ENCODE results near the gene COL2A1.

Gene COL2A1

DNA sequence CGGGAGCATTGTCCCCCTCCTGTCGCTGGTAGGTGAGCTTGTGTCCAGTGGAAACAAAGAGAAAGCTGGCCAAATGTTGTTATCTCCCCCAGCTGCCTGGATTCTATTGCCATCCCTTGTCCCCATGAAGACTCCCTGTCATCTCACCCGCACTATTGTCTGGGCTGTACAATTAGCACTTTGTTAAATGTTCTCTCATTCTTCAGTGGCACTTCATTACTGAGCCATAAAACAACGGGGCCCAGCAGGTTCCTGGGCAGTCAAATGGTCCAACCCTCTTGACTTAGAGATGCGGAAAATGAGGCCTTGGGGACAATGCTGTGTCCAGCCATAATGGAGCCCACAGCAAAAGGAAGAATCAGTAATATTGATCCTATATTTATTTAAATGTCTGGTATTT is 13.2 kb upstream of the COL2A1 start:
- H3K36me3 ChIP-seq (ENCODE audit: low read length), result no peaks in the 10 kb centered on the region
- no peaks in the 10 kb centered on the region for H3K79me2 ChIP-seq (ENCODE audit: insufficient read depth, low read length)
- no peaks in the 10 kb centered on the region for H4K20me1 ChIP-seq (ENCODE audit: low read depth, low read length)
- no peak overlapping the region for H3K27ac ChIP-seq (ENCODE audit: low read depth, low read length)
- no peaks in the 10 kb centered on the region for H3K27me3 ChIP-seq (ENCODE audit: low read length)
- no peaks in the 10 kb centered on the region for H3F3A ChIP-seq (ENCODE audit: insufficient read depth)
- H3K4me3 ChIP-seq (ENCODE audit: insufficient read depth, low read length, poor library complexity, severe bottlenecking), result no peak overlapping the region
- TF ChIP-seq, protein P1, sequence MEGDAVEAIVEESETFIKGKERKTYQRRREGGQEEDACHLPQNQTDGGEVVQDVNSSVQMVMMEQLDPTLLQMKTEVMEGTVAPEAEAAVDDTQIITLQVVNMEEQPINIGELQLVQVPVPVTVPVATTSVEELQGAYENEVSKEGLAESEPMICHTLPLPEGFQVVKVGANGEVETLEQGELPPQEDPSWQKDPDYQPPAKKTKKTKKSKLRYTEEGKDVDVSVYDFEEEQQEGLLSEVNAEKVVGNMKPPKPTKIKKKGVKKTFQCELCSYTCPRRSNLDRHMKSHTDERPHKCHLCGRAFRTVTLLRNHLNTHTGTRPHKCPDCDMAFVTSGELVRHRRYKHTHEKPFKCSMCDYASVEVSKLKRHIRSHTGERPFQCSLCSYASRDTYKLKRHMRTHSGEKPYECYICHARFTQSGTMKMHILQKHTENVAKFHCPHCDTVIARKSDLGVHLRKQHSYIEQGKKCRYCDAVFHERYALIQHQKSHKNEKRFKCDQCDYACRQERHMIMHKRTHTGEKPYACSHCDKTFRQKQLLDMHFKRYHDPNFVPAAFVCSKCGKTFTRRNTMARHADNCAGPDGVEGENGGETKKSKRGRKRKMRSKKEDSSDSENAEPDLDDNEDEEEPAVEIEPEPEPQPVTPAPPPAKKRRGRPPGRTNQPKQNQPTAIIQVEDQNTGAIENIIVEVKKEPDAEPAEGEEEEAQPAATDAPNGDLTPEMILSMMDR (IDR thresholded peaks at IDR 0.05; ENCODE audit: insufficient read depth, low read length, poor library complexity, severe bottlenecking), result no peak
- no peak for TF ChIP-seq EZH2phosphoT487 (conservative IDR thresholded peaks at IDR 0.05; ENCODE audit: low read length)
- H3K9ac ChIP-seq (ENCODE audit: low read length), result no peak overlapping the region
- no peak overlapping the region for H2AFZ ChIP-seq (ENCODE audit: low read depth, low read length, severe bottlenecking)
- H3K4me2 ChIP-seq (ENCODE audit: low read depth, low read length, poor library complexity, severe bottlenecking), result no peak overlapping the region
- H3K9me2 ChIP-seq (replicated peaks; ENCODE audit: insufficient read depth, low read length), result no peaks in the 10 kb centered on the region
- H3K9me3 ChIP-seq (ENCODE audit: insufficient read depth, low read length), result no peaks in the 10 kb centered on the region

DNA sequence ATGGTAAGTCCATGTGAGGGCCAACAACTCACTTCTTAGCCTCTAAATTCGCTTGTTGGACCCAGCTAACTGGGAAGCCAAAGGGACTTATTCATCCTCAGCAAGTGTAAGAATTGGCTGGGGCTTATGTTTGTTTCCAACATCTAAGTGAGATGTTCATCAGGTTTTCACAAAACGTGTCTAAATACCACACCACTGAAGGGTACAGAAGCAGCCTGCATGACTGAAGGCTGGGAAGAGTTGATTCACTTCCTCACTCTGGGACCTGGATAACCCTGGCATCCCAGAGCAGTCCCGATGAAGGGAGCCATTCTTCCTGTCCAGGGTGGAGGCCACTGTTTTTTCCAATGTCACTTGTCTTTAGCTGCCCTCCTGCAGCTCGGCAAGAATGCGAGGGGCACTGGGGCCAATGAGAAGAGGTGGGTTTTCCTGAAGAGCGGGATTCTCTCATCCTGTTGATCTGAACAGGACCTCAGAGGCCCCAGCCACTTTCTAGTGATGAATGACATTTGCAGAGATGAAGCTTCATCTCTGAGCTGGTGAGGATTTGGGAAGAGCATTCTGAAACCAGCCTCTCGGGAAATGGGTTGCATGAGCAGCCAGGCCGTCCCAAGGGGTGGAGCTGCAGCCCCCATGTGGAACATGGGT is 12.2 kb upstream of the COL2A1 start:
- H3K27ac ChIP-seq (ENCODE audit: low read depth, low read length), result no peak overlapping the region

DNA sequence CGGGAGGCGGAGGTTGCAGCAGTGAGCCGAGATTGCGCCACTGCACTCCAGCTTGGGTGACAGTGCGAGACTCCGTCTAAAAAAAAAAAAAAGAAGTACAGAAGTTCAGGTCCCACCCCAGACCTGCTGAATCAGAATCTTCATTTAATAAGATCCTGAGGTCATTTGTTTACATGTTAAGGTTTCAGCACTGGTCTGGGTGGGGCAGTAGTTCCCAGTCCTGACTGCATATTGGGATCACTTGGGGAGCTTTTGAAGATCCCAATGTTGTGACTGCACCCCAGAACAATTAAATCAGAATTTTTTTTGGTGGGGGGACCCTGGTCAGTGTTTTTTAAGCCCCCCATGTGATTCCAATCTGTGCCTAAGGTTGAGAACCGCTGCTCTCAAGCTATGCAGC is 11.7 kb upstream of the COL2A1 start:
- no peak for TF ChIP-seq EZH2phosphoT487 (conservative IDR thresholded peaks at IDR 0.05; ENCODE audit: low read length)
- TF ChIP-seq, protein P1 (IDR thresholded peaks at IDR 0.05; ENCODE audit: insufficient read depth, low read length, poor library complexity, severe bottlenecking), result no peak
- Histone ChIP-seq H3K27ac (ENCODE audit: low read depth, low read length) (no peak overlapping the region), H3K4me3 (ENCODE audit: insufficient read depth, low read length, poor library complexity, severe bottlenecking) (no peak overlapping the region), H3K4me2 (ENCODE audit: low read depth, low read length, poor library complexity, severe bottlenecking) (no peak overlapping the region), H2AFZ (ENCODE audit: low read depth, low read length, severe bottlenecking) (no peak overlapping the region), H3K79me2 (ENCODE audit: insufficient read depth, low read length) (no peaks in the 10 kb centered on the region), H3K36me3 (ENCODE audit: low read length) (no peaks in the 10 kb centered on the region), H4K20me1 (ENCODE audit: low read depth, low read length) (no peaks in the 10 kb centered on the region), H3K9me2 (replicated peaks; ENCODE audit: insufficient read depth, low read length) (no peaks in the 10 kb centered on the region), H3K9me3 (ENCODE audit: insufficient read depth, low read length) (no peaks in the 10 kb centered on the region), H3K27me3 (ENCODE audit: low read length) (no peaks in the 10 kb centered on the region), H3F3A (ENCODE audit: insufficient read depth) (no peaks in the 10 kb centered on the region), H3K9ac (ENCODE audit: low read length) (no peak overlapping the region)

More for the DNA sequence above, 12.2 kb upstream of the COL2A1 start:
- Histone ChIP-seq H3F3A (ENCODE audit: insufficient read depth) (no peaks in the 10 kb centered on the region), H3K27me3 (ENCODE audit: low read length) (no peaks in the 10 kb centered on the region), H3K79me2 (ENCODE audit: insufficient read depth, low read length) (no peaks in the 10 kb centered on the region), H4K20me1 (ENCODE audit: low read depth, low read length) (no peaks in the 10 kb centered on the region), H2AFZ (ENCODE audit: low read depth, low read length, severe bottlenecking) (no peak overlapping the region), H3K9ac (ENCODE audit: low read length) (no peak overlapping the region), H3K4me2 (ENCODE audit: low read depth, low read length, poor library complexity, severe bottlenecking) (no peak overlapping the region), H3K36me3 (ENCODE audit: low read length) (no peaks in the 10 kb centered on the region), H3K9me3 (ENCODE audit: insufficient read depth, low read length) (no peaks in the 10 kb centered on the region), H3K9me2 (replicated peaks; ENCODE audit: insufficient read depth, low read length) (no peaks in the 10 kb centered on the region), H3K4me3 (ENCODE audit: insufficient read depth, low read length, poor library complexity, severe bottlenecking) (no peak overlapping the region)
- TF ChIP-seq EZH2phosphoT487 (conservative IDR thresholded peaks at IDR 0.05; ENCODE audit: low read length), result no peak
- TF ChIP-seq, protein P1 (IDR thresholded peaks at IDR 0.05; ENCODE audit: insufficient read depth, low read length, poor library complexity, severe bottlenecking), result no peak
